Lower leg skin (tissue), 4 donors: ENCODE results near the gene OIT3. TPM values are rescaled to one million over a fixed set of nuclear protein-coding genes. Genes with fewer than 3 reads are reported as not detected.

Source experiments
- DNase-seq, 2 donors: peaks; one replicate each; pipeline ENCODE4 v3.0.0-alpha.2; 2019; ENCODE audit warnings: low spot score in 2 of 2
- H3K4me3 ChIP-seq: fragments of 200-600 bp; sonication (generic); 2 replicates; pipeline ENCODE4 v1.5.1; 2017; ENCODE audit warnings: mild to moderate bottlenecking, low read depth; ENCODE audit not compliant: poor library complexity, severe bottlenecking
- CTCF ChIP-seq, 3 donors: fragments of 450-650 bp; IDR thresholded peaks; one replicate each; pipeline ENCODE4 v1.5.1; 2016; ENCODE audit warnings: antibody characterized with exemption in 3 of 3, mild to moderate bottlenecking in 3 of 3, moderate library complexity in 2 of 3
- POLR2A ChIP-seq, 2 donors: fragments of 450-650 bp; IDR thresholded peaks; one replicate each; pipeline ENCODE4 v1.6.1; 2016 to 2017; ENCODE audit warnings: antibody characterized with exemption in 2 of 2, mild to moderate bottlenecking in 1 of 2, moderate library complexity in 1 of 2
- WGBS, 2 donors: methylation state at CpG; one replicate each; pipeline ENCODE4 v1.1.5; 2018; 5-methylcytosine and 5-hydroxymethylcytosine counted together
- intact Hi-C: fragments of 100-400 bp; cut with DNase I; formaldehyde crosslinking; loops from one replicate; pipeline ENCODE4 v1.15.0; 2023; ENCODE audit warnings: low total_unique reads
- total RNA-seq, 4 donors: library from RNA; depleted of rRNA; stranded (reverse); fragments of >200 nt; gene quantifications; one replicate each; pipeline ENCODE4 v1.1.0, GENCODE V29; 2016

Gene OIT3
- total RNA-seq, 4 donors from 2014 or later: not detected

- intact Hi-C loops: no loop called here
- 77 to 85% methylated on average over 2 of the region's 2 CpGs for WGBS, 2 donors
- DNase-seq: no peak
- TF ChIP-seq CTCF (IDR thresholded peaks at IDR 0.05): no peak
- no peak for TF ChIP-seq POLR2A (IDR thresholded peaks at IDR 0.05)
- no peak overlapping the region for H3K4me3 ChIP-seq
These were observed 36.7 kb downstream of the OIT3 start for GRCh38 chr10:72930276-72930675.

GRCh38 chr10:72932259-72933015, 38.9 kb downstream of the OIT3 start:
- WGBS, 2 donors: 90 to 91% methylated on average over 20 of the region's 20 CpGs

GRCh38 chr10:72935361-72935760, 41.8 kb downstream of the OIT3 start:
- no peak for DNase-seq
- intact Hi-C loops: no loop called here
- 89 to 92% methylated on average over 6 of the region's 6 CpGs for WGBS, 2 donors
- H3K4me3 ChIP-seq: no peak overlapping the region
- no peak for TF ChIP-seq CTCF (IDR thresholded peaks at IDR 0.05)
- no peak for TF ChIP-seq POLR2A (IDR thresholded peaks at IDR 0.05)

More at GRCh38 chr10:72932259-72933015, 38.9 kb downstream of the OIT3 start:
- TF ChIP-seq CTCF (IDR thresholded peaks at IDR 0.05) (no peak), POLR2A (IDR thresholded peaks at IDR 0.05) (no peak)
- H3K4me3 ChIP-seq: no peak overlapping the region
- no peak for DNase-seq
- intact Hi-C loops: no loop called here

GRCh38 chr10:72943498-72944234, 50.1 kb downstream of the OIT3 start:
- no peak overlapping the region for H3K4me3 ChIP-seq
- 67 to 79% methylated on average over 2 of the region's 2 CpGs for WGBS, 2 donors
- DNase-seq: no peak
- TF ChIP-seq POLR2A (IDR thresholded peaks at IDR 0.05): no peak
- TF ChIP-seq CTCF (IDR thresholded peaks at IDR 0.05): no peak
- intact Hi-C loops: no loop called here

GRCh38 chr10:72946963-72947362, 53.4 kb downstream of the OIT3 start:
- WGBS, 2 donors: 96 to 100% methylated on average over 1 of the region's 1 CpG
- no peak for TF ChIP-seq POLR2A (IDR thresholded peaks at IDR 0.05)
- TF ChIP-seq CTCF (IDR thresholded peaks at IDR 0.05): no peak
- DNase-seq: no peak
- intact Hi-C loops: no loop called here
- H3K4me3 ChIP-seq: no peak overlapping the region
